SKM-1 treated with dmso at 0.1 percent for 144 hours (cell line): ENCODE measurements around the gene AKT3.
"Not testable (repeated sequence)": the region's sequence is repeated elsewhere in the genome, so short reads cannot be mapped to it uniquely, and the experiment has no call there.

Experiments
- DNase-seq: peaks from one replicate; lab custom pipeline; 2025; ENCODE audit not compliant: unreplicated experiment; lab: John Stamatoyannopoulos, UW

AKT3 gene

DNA sequence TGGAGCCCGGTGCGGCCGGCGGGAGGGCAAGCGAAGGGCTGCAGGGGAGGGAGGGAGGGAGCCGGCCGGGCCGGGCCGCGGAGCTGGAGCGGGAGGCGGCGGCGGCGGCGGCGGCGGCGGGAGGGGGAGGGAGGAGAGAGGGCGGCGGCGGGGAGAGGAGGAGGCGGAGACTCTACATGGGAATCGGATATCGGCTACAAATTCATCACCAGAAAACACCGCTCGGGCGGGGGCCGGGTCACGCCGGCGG lies at the start of gene AKT3:
Gene AKT3, minus strand, starts transcription at position 42 of the 250 bp plus-strand sequence. CDS start 7,073 bp downstream, outside the sequence.
- peak; percentile 63 for DNase-seq

DNA sequence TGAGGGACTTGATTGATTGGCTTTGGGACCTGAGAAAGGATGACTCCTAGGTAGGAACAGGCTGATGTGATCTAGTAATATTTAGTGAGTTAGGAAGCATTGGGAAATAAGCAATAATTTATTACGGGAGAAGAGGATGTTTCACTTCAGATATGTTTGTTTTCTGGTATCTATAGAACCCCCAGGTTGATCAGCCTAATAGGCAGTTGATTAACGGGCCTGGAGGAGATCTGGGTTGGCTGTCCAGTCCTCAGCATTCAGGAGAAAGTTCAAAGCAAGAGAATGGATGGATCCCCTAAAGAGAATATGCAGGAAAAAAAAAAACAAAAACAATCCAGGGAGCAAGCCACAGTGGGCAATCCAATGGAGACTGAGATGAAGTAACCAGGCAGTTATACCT lies 48.2 kb upstream of the AKT3 start:
- DNase-seq: no peak

DNA sequence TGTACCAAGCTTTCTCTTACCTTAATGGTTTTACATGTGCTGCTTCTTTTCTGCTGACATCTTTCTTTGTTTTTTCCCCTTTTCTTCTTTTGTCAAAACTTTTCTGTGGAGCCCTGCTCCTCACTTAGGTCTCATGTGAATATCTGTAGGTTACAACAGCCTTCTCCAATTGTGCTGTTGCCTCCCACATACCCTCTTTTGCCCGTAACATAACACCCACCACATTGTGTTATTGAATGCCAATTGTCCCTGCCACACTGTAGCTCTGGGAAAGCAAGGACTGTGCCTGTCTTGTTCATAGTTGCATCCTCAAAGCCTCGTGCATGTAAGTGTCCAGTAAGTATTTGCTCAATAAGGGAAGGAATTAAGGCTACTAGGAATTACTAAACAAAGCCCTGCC lies 46.3 kb upstream of the AKT3 start:
- DNase-seq: no peak

DNA sequence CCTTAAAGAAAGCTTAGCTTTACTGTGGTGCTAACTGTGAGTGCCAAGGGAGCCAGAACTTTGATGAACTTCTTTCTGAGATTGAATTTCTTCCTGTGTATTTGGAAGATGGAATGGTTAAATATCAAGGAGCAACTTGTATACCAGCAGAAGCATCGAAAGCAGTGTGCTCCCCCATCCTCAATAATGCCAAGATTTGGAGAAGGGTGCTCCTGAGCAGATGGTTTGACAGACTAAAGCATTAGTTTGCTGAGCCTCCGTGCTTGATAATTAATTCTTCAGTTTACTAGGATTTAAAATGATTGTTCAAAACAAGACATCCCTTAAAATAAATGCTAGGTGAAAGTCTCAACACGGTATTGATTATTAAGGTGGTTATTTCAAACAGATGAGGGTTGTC lies 42.4 kb upstream of the AKT3 start:
- no peak for DNase-seq

DNA sequence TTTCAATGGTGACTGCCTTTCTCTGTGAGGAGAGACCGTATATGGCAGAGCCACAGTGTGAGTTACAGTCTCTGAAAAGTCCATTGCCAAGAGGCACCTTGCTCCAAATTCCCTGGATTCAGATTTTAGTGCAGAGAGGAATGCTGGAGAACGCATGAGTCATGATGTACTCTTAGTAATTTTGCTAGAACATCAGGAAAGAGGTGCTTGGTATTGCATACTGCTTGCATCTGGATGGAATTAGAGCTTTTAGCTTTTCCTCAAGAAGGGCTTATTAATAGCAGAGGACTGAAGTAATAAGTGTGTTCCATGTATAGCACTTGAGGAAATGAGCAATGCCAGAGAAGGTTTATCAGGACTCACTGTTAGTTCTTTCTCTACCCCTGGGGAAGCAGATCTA lies 40.5 kb upstream of the AKT3 start:
- no peak for DNase-seq

DNA sequence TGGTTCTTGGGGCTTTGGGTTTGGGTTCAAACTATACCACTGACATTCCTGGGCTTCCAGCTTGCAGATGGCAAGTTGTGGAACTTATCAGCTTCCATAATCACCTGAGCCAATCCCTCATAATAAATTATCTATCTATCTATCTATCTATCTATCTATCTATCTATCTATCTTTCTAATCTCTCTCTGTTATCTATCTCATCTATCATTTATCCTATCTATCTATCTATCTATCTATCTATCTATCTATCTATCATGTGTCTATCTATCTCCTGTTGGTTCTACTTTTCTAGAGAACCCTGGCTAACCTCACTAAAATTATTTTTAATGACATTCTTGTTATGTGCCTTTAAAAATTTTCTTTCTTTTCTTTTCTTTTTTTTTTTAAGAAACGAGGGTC lies 35.8 kb upstream of the AKT3 start:
- no peak for DNase-seq

DNA sequence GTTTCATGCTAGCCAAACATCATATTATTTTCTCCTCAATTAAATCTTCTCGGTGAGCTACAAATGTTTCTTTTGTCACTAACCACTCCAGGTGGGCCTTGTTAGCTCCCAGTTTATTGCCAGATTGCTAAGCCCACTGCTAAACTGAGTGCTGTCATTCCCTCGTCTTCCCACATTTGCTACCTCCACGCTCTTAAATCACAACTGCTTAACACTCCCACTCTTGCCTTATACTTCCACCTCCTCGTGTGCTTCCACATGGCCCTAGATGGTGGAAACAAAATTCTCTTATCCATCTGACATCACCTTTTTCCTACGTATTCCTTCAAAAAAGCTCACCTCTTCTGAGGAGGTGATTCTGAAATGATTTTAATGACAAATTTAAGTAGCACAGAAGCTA lies 34.6 kb upstream of the AKT3 start:
- DNase-seq: no peak

DNA sequence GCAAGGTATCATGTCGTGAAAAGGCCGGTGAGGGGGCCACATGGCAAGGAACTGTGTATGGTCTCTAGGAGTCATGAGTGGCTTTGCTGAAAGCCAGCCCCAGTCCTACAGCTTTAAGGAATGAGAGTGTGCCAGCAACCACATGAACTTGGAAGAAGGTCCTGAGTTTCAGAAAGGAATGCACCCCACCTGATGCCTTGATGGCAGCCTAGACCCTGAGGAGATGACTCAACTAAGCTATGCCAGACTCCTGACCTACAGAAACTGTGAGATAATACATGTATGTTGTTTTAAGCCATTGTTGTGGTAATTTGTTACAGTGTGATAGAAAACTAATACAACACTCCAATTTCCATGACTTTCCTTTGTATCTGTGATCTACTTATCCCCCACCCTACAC lies 33.5 kb upstream of the AKT3 start:
- no peak for DNase-seq

DNA sequence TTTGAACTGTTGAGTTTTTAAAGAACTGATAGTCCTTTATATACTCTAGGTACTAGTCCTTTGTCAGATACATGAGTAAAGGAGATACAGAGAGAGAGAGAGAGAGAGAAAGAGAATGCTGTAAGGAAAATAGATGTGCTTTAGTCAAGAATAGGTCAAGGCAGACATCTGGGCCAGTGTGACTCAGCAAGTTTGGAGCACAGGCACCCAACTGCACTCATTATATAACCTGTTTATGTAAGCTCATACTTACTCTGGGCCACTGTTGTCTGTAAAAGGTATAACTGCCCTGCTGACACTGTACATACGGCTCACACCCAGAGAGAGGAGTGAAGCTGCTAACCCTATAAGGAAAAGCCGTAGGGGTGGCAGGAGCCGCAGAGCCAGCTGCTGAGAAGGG lies 32.2 kb upstream of the AKT3 start:
- no peak for DNase-seq

DNA sequence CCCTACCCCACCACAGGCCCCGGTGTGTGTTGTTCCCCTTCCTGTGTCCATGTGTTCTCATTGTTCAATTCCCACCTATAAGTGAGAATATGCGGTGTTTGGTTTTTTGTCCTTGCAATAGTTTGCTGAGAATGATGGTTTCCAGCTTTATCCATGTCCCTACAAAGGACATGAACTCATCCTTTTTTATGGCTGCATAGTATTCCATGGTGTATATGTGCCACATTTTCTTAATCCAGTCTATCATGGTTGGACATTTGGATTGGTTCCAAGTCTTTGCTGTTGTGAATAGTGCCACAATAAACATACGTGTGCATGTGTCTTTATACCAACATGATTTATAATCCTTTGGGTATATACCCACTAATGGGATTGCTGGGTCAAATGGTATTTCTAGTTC lies 27.0 kb upstream of the AKT3 start:
- DNase-seq: not testable (repeated sequence)

DNA sequence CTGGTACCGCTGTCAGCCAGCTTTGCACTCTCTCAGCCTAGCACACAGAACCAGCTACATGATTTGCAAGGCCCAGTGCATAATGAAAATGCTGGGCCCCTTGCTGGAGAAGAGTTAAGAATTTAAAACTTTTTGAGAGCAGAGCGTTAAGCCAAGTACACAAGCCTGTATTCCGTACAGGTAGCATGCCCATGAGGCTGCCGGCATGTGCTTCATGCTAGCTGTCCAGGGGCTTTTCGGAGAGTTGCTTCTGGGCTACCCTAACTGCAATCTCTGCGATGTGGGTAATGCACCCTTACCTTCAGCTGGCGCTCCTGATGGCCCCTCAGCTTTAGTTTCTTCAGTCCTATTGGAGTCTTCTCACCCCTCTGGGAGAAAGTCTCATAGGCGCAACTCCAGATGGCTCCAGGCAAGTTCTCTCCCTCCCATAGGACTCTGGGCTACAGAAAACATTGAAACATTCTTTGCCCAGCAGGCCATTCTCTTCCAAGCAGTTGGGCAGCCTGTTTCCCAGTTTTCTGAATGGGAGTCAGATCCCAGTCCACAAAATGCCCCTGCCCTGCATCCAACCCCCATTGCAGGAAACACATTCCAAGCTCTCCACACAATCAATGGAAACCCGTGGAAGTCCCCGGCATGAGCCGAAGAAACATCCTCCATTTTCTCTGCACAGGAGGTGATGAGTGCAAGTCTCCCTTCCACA lies 5.7 kb upstream of the AKT3 start:
- no peak for DNase-seq

DNA sequence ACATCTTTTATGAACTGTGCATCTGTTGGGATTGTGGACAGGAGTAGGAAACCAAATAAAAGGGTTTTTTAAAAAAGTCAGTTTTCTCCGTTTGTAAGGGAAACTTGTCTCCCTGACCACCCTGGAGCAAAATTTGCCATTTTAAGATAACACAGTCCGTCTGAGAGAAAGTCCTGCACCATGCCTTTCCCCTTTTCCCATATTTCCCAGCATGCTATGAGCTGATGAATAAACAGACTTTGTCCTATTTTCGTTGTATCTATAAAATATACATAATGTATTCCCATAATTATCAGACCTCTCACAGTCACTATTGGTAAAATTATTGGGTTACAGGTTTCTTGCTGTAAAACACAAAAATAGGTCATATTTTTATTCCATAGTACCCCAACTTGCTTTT lies 1.7 kb upstream of the AKT3 start:
- DNase-seq: no peak

DNA sequence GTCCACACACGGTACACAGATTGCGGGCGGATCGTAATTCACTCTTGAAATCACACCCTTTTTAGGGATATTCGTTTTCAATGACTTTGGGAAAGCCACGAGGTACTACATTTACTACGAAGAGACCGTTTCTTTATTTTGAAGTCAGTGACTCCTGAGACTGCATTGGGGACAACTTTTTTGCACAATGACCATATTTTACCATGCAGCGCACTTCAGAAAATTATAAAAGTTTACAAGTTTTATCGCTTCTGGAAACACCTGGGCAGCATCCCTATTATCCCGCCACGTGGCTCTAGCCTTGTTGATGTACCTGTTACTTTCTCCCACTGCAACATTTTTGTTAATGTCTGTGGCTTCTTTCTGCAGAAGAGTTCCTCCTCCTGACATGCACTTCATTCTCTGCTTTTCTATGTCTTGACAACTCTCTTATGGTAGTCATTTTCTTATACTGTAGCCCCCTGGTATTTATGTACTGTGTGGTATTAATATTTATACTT lies 1.3 kb upstream of the AKT3 start:
- DNase-seq: no peak

DNA sequence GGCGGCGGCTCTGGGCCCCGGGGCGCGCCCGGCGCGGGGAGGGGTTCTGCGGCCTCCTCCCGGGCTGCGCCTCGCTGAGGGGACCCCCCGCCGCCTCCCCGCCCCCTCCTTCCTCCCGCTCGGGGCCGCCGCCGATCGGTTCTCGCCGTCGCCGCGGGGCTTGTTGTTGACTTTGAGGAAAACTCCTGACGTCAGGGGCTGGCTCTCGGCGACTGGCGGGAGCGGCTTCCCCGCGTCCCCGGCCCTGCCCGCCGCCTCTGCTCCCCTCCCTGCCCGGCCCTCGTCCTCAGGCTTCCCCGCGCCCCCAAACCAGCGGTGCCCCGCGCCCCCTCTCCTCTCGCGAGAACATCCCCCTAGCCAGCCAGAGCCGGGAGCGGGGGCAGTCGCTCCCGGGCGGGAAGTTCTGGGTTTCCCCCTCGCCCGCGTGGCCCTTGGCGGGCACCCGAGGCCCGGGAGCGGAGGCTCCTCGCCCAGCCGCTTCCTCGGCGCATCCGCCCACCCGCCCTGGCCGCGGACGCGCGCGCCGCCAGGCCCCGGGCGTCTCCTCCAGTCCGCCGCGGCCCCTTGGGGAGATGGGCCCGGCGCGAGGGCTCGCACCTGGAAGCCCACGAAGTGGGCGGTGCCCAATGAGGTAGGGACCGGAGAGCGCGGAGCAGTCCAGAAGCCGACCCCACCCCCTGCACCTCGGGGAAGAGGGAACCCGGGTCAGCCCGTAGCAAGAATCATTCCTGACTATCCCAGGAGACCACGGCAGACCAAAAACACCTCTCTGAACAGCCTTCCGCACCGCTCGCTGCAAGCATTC lies 611 bp upstream of the AKT3 start:
- peak; percentile 63 for DNase-seq

DNA sequence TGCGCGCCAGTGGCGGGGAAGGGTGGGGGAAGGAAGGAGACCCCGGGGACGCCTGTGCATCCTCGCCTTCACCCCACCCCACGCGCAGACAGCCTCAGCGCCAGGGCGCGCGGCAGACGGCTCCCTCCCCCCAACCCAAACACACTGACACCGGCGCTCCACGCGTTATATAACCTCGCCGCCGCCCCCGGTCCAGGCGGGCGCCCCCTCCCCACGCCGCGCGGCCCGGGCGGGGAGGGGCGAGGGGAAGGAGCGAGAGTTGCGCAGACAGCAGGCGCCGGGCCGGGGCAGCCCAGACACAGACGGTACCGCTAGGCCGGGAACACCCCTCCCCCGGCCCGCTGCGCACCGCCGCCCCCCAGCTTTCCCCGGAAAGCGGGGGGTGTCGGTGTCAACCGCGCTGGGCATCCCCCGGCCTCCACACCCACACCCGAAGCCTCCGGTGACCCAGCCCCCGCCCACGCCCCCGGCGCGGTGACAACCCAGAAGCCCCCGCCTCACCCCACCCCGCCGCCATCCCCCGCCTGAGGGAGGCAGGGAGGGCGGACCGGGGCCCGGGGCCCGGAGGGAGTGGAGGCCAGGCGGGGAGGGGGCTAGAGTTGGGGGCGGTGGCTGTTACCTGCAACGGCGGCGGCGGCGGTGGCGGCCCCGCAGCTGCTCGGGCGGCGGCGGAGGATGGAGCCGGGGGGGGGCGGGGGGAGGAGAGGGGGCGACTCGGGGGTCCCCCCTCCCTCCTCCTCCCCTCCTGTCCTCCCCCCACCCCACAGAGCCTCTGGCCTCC lies 432 bp downstream of the AKT3 start:
- no peak for DNase-seq

DNA sequence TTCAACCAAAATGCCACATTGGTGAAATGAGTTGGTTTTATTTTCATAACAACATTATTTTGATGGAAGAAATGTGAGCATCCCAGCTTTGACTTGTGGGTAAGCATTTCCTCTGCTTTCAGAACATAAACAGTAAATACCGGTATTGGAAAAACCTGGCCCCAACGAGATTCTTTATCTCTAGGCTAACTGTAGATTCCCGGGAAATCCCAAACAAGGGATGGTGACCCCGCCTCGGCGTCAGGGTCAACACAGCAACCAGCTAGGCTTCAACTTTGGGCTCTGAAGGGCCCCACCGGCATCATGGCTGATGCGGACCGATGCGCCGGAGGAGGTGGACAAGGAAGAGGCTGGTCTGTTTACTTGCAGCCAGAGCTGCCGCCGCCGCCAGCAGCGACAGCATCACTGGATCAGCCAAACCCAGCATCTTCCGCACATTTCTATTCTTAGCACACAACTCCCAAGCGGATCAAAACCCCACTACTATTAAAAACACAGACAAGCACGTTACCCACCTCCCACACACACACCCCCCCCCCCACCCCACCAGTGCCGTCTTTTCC lies 1.1 kb downstream of the AKT3 start:
- DNase-seq: peak; percentile 48

DNA sequence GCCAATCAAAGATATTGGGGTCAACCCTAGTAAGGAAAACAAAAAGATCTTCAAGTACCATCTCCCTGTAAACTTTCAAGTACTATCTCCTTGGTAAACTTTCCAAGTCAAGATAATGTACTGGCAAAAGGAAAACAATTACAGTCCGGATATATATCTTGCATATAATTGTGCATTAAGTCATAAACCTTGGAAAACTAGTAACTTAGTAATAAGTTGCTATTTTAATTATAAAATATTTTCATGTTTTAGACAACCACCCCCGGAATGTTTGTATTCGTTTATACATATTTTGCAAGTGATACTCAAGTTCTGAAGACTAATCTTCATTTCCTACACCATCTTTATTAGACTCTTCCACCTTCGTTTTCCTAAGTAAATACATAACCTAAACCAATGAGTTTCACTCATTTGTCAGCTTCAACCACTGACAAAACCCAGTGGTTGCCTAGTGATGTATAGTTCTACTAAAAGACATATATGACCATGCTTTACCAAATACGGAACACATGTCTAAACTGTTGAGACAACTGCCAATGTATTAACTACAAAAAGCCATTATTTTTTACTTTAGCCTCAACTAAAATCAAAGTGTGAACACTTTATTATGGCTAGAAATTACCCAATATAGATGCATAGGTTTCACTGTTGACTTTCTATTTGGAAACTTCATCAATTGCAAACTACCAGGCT lies 1.7 kb downstream of the AKT3 start:
- no peak for DNase-seq

DNA sequence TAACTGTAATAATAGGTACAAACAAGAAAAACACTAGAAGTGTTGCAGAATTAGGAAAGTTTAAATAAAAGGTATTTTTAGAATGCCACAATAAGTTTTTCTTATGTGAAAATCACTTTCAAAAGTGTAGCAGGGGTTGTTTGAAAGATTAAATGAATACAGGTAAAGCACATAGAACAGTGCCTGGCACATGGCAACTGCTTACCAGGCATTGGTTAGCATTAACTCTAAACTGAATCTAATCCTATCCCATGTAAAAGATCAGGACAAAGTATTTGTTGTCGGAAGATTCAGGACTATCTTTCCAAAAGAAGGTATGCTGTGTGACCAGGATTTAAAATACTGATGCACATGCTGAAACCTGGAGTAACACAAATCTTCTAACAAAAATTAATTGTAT lies 3.3 kb downstream of the AKT3 start:
- no peak for DNase-seq

DNA sequence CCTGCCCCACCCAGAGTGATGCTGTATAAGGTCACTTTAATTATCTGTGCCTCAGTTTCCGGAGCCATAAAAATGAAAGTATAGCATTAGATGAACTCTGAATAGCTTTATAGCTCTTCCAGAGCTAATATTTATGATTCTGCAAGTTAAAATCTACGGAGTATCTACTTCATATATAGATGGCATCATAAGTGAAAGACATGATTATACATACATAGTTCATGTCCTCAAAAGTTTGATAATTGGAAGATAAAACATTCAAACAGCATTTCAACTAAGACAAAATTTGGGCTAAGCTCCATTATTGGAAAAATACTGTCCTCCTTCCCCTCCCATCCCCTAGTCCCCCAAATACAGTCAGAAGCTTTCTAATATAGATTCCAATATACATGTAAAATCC lies 4.2 kb downstream of the AKT3 start:
- DNase-seq: no peak

DNA sequence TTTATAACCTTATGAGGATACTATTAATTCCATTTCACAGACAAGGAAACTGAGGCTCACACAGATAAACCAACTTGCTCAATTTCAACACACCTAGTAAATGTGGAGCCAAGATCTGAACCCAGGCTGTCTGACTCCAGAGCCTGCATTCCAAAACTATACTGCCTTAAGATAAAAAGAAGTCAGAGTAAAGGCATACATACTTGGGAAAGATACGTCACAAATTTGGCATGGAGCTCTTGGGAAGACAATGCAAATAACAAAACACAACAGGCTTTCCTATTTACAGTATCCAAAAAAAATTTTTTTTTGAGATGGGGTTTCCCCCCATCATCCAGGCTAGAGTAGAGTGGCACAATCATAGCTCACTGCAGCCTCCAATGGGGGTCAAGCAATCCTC lies 5.9 kb downstream of the AKT3 start:
- no peak for DNase-seq

DNA sequence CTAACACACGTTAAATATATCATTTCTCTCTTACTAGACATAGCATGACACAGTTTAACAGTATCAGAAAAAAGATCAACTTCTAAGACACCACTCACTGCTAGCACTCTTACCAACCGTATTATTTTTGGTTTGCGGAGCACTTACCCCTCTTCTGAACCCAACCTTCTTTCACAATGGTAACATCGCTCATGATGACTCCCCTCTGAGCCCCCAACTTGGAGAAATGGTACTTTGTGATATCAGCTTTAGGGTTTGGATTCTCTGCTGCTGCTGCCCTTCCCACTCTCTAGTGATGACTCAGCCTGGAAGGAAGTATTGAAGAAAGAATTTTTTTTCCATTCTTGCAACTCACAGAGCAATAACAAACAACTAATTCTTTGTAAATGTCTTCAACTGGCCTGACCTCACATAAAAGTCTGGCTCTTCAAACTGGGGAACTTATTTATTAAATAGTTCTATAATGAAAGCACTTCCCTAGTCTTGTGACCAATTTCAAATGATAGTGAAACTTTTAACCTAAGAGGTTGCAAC lies 7.0 kb downstream of the AKT3 start:
- DNase-seq: no peak
